Endodermal cell (in vitro differentiated cells): ENCODE measurements around the gene GALK1. TPM values are rescaled to one million over a fixed set of nuclear protein-coding genes. Genes with fewer than 3 reads are reported as not detected.

Experiments
- DNase-seq: peaks from one replicate; pipeline ENCODE4 v3.0.0-alpha.2; 2017
- H3K27ac ChIP-seq: 2 replicates; pipeline ENCODE4 v1.5.1; 2013; ENCODE audit warnings: mild to moderate bottlenecking, low read depth, low read length, moderate library complexity
- H3K27me3 ChIP-seq: 2 replicates; pipeline ENCODE4 v1.6.1; 2013; ENCODE audit warnings: mild to moderate bottlenecking, low read length, moderate library complexity; ENCODE audit not compliant: insufficient read depth, control insufficient read depth, poor library complexity, severe bottlenecking
- H3K36me3 ChIP-seq: 2 replicates; pipeline ENCODE4 v1.7.0; 2013; ENCODE audit warnings: mild to moderate bottlenecking, low read length, moderate library complexity; ENCODE audit not compliant: control insufficient read depth, insufficient read depth
- H3K4me1 ChIP-seq: one replicate; pipeline ENCODE4 v1.7.0; 2013; ENCODE audit warnings: low read length; ENCODE audit not compliant: control insufficient read depth, insufficient read depth
- H3K4me3 ChIP-seq: 2 replicates; pipeline ENCODE4 v1.5.1; 2013; ENCODE audit warnings: mild to moderate bottlenecking, low read length, moderate library complexity
- H3K9ac ChIP-seq: 2 replicates; pipeline ENCODE4 v1.6.1; 2013; ENCODE audit warnings: mild to moderate bottlenecking, low read length, moderate library complexity; ENCODE audit not compliant: poor library complexity, severe bottlenecking; ENCODE audit errors: extremely low read depth
- H3K9me3 ChIP-seq: 2 replicates; pipeline ENCODE4 v1.6.1; 2013; ENCODE audit warnings: mild to moderate bottlenecking, low read length, moderate library complexity; ENCODE audit not compliant: control insufficient read depth
- H3K27ac Mint-ChIP-seq: 2 replicates; pipeline ENCODE4 v1.8.0; 2020; ENCODE audit warnings: mixed read lengths
- H3K27me3 Mint-ChIP-seq: 2 replicates; pipeline ENCODE4 v1.8.0; 2021; ENCODE audit warnings: mild to moderate bottlenecking, mixed read lengths; ENCODE audit not compliant: insufficient read depth
- H3K36me3 Mint-ChIP-seq: 2 replicates; pipeline ENCODE4 v1.8.0; 2020; ENCODE audit warnings: low read depth, mixed read lengths
- H3K4me1 Mint-ChIP-seq: 2 replicates; pipeline ENCODE4 v1.8.0; 2020; ENCODE audit warnings: mixed read lengths
- H3K4me3 Mint-ChIP-seq: 2 replicates; pipeline ENCODE4 v1.8.0; 2020; ENCODE audit warnings: mild to moderate bottlenecking, moderate library complexity, mixed read lengths
- H3K9me3 Mint-ChIP-seq: 2 replicates; pipeline ENCODE4 v1.8.0; 2020; ENCODE audit warnings: mild to moderate bottlenecking, mixed read lengths
- WGBS, 2 experiments: methylation state at CpG; one replicate each; pipeline versions ENCODE4 v1.1.5 to v1.1.7; 2013; ENCODE audit warnings: missing lambda C conversion rate in 2 of 2, mixed read lengths in 1 of 2; ENCODE audit not compliant: insufficient coverage in 1 of 2, insufficient read length in 1 of 2; 5-methylcytosine and 5-hydroxymethylcytosine counted together
- total RNA-seq, 2 donors: library from RNA; stranded (reverse); fragmentation: NEBNext Ultra II Directional in 1 of 2; extraction: Animal tissue kit (Norgen Biotek cat#: 25700) in 1 of 2; gene quantifications; 2 replicates in 1 of 2; 3 replicates in 1 of 2; pipeline ENCODE4 v1.2.1, GENCODE V29; 2021
- TF ChIP-seq, protein P1 (sequence below): fragments of 200-600 bp; sonication (generic); conservative IDR thresholded peaks from 2 replicates; pipeline ENCODE4 v1.5.0; 2021; ENCODE audit warnings: antibody characterized with exemption, mild to moderate bottlenecking

The GALK1 gene
- total RNA-seq, 2 donors from 2014 or later = 26.7 to 33.2 TPM

- Histone ChIP-seq H3K9me3 (no peaks in the 10 kb centered on the region), H3K4me1 (no peaks in the 10 kb centered on the region), H3K27ac (no peak overlapping the region), H3K9ac (no peak overlapping the region), H3K27me3 (no peaks in the 10 kb centered on the region), H3K36me3 (no peaks in the 10 kb centered on the region), H3K4me3 (no peak overlapping the region)
- no peaks in the 10 kb centered on the region for H3K9me3 Mint-ChIP-seq
- no peak for DNase-seq
- H3K4me3 Mint-ChIP-seq = no peak overlapping the region
- H3K27me3 Mint-ChIP-seq = no peaks in the 10 kb centered on the region
- TF ChIP-seq, protein P1, sequence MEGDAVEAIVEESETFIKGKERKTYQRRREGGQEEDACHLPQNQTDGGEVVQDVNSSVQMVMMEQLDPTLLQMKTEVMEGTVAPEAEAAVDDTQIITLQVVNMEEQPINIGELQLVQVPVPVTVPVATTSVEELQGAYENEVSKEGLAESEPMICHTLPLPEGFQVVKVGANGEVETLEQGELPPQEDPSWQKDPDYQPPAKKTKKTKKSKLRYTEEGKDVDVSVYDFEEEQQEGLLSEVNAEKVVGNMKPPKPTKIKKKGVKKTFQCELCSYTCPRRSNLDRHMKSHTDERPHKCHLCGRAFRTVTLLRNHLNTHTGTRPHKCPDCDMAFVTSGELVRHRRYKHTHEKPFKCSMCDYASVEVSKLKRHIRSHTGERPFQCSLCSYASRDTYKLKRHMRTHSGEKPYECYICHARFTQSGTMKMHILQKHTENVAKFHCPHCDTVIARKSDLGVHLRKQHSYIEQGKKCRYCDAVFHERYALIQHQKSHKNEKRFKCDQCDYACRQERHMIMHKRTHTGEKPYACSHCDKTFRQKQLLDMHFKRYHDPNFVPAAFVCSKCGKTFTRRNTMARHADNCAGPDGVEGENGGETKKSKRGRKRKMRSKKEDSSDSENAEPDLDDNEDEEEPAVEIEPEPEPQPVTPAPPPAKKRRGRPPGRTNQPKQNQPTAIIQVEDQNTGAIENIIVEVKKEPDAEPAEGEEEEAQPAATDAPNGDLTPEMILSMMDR = no peak
- H3K4me1 Mint-ChIP-seq = no peaks in the 10 kb centered on the region
- whole genome bisulfite sequencing, 2 experiments = 90 to 94% methylated on average over 9 to 25 of the region's 25 CpGs
- no peak overlapping the region for H3K27ac Mint-ChIP-seq
- no peaks in the 10 kb centered on the region for H3K36me3 Mint-ChIP-seq
Measured at GRCh38 chr17:75742337-75742736, 22.7 kb downstream of the GALK1 start.

GRCh38 chr17:75740631-75741077 is 24.3 kb downstream of the GALK1 start:
- H3K9me3 ChIP-seq = no peaks in the 10 kb centered on the region
- H3K27ac ChIP-seq = no peak overlapping the region
- no peak overlapping the region for H3K4me3 ChIP-seq
- Mint-ChIP-seq H3K9me3 (no peaks in the 10 kb centered on the region), H3K27ac (no peak overlapping the region), H3K36me3 (no peaks in the 10 kb centered on the region), H3K4me3 (no peak overlapping the region), H3K27me3 (no peaks in the 10 kb centered on the region), H3K4me1 (no peaks in the 10 kb centered on the region)
- H3K4me1 ChIP-seq = no peaks in the 10 kb centered on the region
- TF ChIP-seq, protein P1 = no peak
- DNase-seq = no peak
- H3K36me3 ChIP-seq = no peaks in the 10 kb centered on the region
- H3K27me3 ChIP-seq = no peaks in the 10 kb centered on the region
- no peak overlapping the region for H3K9ac ChIP-seq
- WGBS, 2 experiments = 84 to 89% methylated on average over 14 to 17 of the region's 17 CpGs

- Mint-ChIP-seq H3K27me3 (no peaks in the 10 kb centered on the region), H3K36me3 (no peaks in the 10 kb centered on the region), H3K4me1 (no peaks in the 10 kb centered on the region), H3K9me3 (no peaks in the 10 kb centered on the region), H3K27ac (no peak overlapping the region), H3K4me3 (no peak overlapping the region)
- TF ChIP-seq, protein P1 = no peak
- Histone ChIP-seq H3K36me3 (no peaks in the 10 kb centered on the region), H3K27ac (no peak overlapping the region), H3K4me1 (no peaks in the 10 kb centered on the region), H3K27me3 (no peaks in the 10 kb centered on the region), H3K4me3 (no peak overlapping the region), H3K9ac (no peak overlapping the region), H3K9me3 (no peaks in the 10 kb centered on the region)
- DNase-seq = no peak
- 93 to 96% methylated on average over 11 to 17 of the region's 17 CpGs for WGBS, 2 experiments
Measured at GRCh38 chr17:75740215-75740614, 24.8 kb downstream of the GALK1 start.
